Activated naive CD8-positive, alpha-beta T cell (primary cell): ENCODE results near the gene RASAL1.

Source experiments
- H3K27ac Mint-ChIP-seq: one replicate; pipeline ENCODE4 v1.8.0; 2021; ENCODE audit warnings: mixed read lengths
- H3K27me3 Mint-ChIP-seq: one replicate; pipeline ENCODE4 v1.8.0; 2021; ENCODE audit warnings: mixed read lengths
- H3K36me3 Mint-ChIP-seq: one replicate; pipeline ENCODE4 v1.8.0; 2021; ENCODE audit warnings: mixed read lengths
- H3K4me1 Mint-ChIP-seq: one replicate; pipeline ENCODE4 v1.8.0; 2021; ENCODE audit warnings: low read depth, mixed read lengths
- H3K4me3 Mint-ChIP-seq: one replicate; pipeline ENCODE4 v1.8.0; 2021; ENCODE audit warnings: mild to moderate bottlenecking, mixed read lengths
- H3K9me3 Mint-ChIP-seq: one replicate; pipeline ENCODE4 v1.8.0; 2021; ENCODE audit warnings: low read depth, mixed read lengths

Gene RASAL1

GRCh38 chr12:113167868-113168267 is 32.3 kb upstream of the RASAL1 start:
- Mint-ChIP-seq H3K27me3 (no peaks in the 10 kb centered on the region), H3K27ac (no peak overlapping the region), H3K4me3 (no peak overlapping the region), H3K36me3 (peaks cover 7% of the 10 kb centered on the region), H3K9me3 (no peaks in the 10 kb centered on the region), H3K4me1 (no peaks in the 10 kb centered on the region)

GRCh38 chr12:113165521-113166450 is 30.2 kb upstream of the RASAL1 start:
- no peak overlapping the region for H3K27ac Mint-ChIP-seq
- H3K4me3 Mint-ChIP-seq: no peak overlapping the region
- peaks cover 2% of the 10 kb centered on the region for H3K36me3 Mint-ChIP-seq
- H3K4me1 Mint-ChIP-seq: no peaks in the 10 kb centered on the region
- no peaks in the 10 kb centered on the region for H3K27me3 Mint-ChIP-seq
- no peaks in the 10 kb centered on the region for H3K9me3 Mint-ChIP-seq

- H3K4me3 Mint-ChIP-seq: no peak overlapping the region
- H3K4me1 Mint-ChIP-seq: no peaks in the 10 kb centered on the region
- H3K27ac Mint-ChIP-seq: no peak overlapping the region
- H3K27me3 Mint-ChIP-seq: no peaks in the 10 kb centered on the region
- no peaks in the 10 kb centered on the region for H3K9me3 Mint-ChIP-seq
- peaks cover 2% of the 10 kb centered on the region for H3K36me3 Mint-ChIP-seq
Measured at GRCh38 chr12:113164014-113164413, 28.5 kb upstream of the RASAL1 start.

GRCh38 chr12:113163030-113163360 is 27.4 kb upstream of the RASAL1 start:
- H3K36me3 Mint-ChIP-seq: peaks cover 2% of the 10 kb centered on the region
- H3K4me3 Mint-ChIP-seq: no peak overlapping the region
- H3K27ac Mint-ChIP-seq: no peak overlapping the region
- H3K27me3 Mint-ChIP-seq: no peaks in the 10 kb centered on the region
- no peaks in the 10 kb centered on the region for H3K4me1 Mint-ChIP-seq
- H3K9me3 Mint-ChIP-seq: no peaks in the 10 kb centered on the region

- no peak overlapping the region for H3K4me3 Mint-ChIP-seq
- H3K27ac Mint-ChIP-seq: no peak overlapping the region
- H3K4me1 Mint-ChIP-seq: no peaks in the 10 kb centered on the region
- no peaks in the 10 kb centered on the region for H3K9me3 Mint-ChIP-seq
- H3K27me3 Mint-ChIP-seq: no peaks in the 10 kb centered on the region
- H3K36me3 Mint-ChIP-seq: peaks cover 2% of the 10 kb centered on the region
Measured at GRCh38 chr12:113162102-113163029, 26.8 kb upstream of the RASAL1 start.

GRCh38 chr12:113161415-113162016 is 26.0 kb upstream of the RASAL1 start:
- Mint-ChIP-seq H3K36me3 (peaks cover 2% of the 10 kb centered on the region), H3K4me3 (no peak overlapping the region), H3K9me3 (no peaks in the 10 kb centered on the region), H3K27ac (no peak overlapping the region), H3K4me1 (peaks cover 5% of the 10 kb centered on the region), H3K27me3 (no peaks in the 10 kb centered on the region)

- Mint-ChIP-seq H3K36me3 (peaks cover 2% of the 10 kb centered on the region), H3K27ac (no peak overlapping the region), H3K27me3 (no peaks in the 10 kb centered on the region), H3K4me3 (no peak overlapping the region), H3K4me1 (peaks cover 11% of the 10 kb centered on the region), H3K9me3 (no peaks in the 10 kb centered on the region)
Measured at GRCh38 chr12:113159937-113160336, 24.4 kb upstream of the RASAL1 start.

GRCh38 chr12:113158439-113159203 is 23.1 kb upstream of the RASAL1 start:
- Mint-ChIP-seq H3K4me1 (peaks cover 17% of the 10 kb centered on the region), H3K27ac (no peak overlapping the region), H3K9me3 (no peaks in the 10 kb centered on the region), H3K4me3 (no peak overlapping the region), H3K27me3 (no peaks in the 10 kb centered on the region), H3K36me3 (peaks cover 2% of the 10 kb centered on the region)

GRCh38 chr12:113157218-113157859 is 21.8 kb upstream of the RASAL1 start:
- peak overlapping the region; percentile 54 for H3K27ac Mint-ChIP-seq
- H3K4me3 Mint-ChIP-seq: no peak overlapping the region
- H3K27me3 Mint-ChIP-seq: no peaks in the 10 kb centered on the region
- H3K9me3 Mint-ChIP-seq: no peaks in the 10 kb centered on the region
- peaks cover 2% of the 10 kb centered on the region for H3K36me3 Mint-ChIP-seq
- peaks cover 20% of the 10 kb centered on the region for H3K4me1 Mint-ChIP-seq

- Mint-ChIP-seq H3K4me3 (no peak overlapping the region), H3K27me3 (no peaks in the 10 kb centered on the region), H3K4me1 (peaks cover 24% of the 10 kb centered on the region), H3K9me3 (no peaks in the 10 kb centered on the region), H3K27ac (no peak overlapping the region), H3K36me3 (peaks cover 2% of the 10 kb centered on the region)
Measured at GRCh38 chr12:113155646-113156045, 20.1 kb upstream of the RASAL1 start.

- no peaks in the 10 kb centered on the region for H3K36me3 Mint-ChIP-seq
- H3K27ac Mint-ChIP-seq: no peak overlapping the region
- no peaks in the 10 kb centered on the region for H3K27me3 Mint-ChIP-seq
Measured at GRCh38 chr12:113155060-113155459, 19.5 kb upstream of the RASAL1 start.

GRCh38 chr12:113154351-113154973 is 18.9 kb upstream of the RASAL1 start:
- no peaks in the 10 kb centered on the region for H3K9me3 Mint-ChIP-seq
- peak overlapping the region; percentile 68 for H3K4me3 Mint-ChIP-seq
- no peak overlapping the region for H3K27ac Mint-ChIP-seq
- no peaks in the 10 kb centered on the region for H3K27me3 Mint-ChIP-seq
- peaks cover 24% of the 10 kb centered on the region for H3K4me1 Mint-ChIP-seq
- no peaks in the 10 kb centered on the region for H3K36me3 Mint-ChIP-seq

More at GRCh38 chr12:113155060-113155459, 19.5 kb upstream of the RASAL1 start:
- peaks cover 24% of the 10 kb centered on the region for H3K4me1 Mint-ChIP-seq
- no peaks in the 10 kb centered on the region for H3K9me3 Mint-ChIP-seq
- H3K4me3 Mint-ChIP-seq: no peak overlapping the region

- peak overlapping the region; percentile 54 for H3K27ac Mint-ChIP-seq
- H3K9me3 Mint-ChIP-seq: no peaks in the 10 kb centered on the region
- H3K4me1 Mint-ChIP-seq: peaks cover 24% of the 10 kb centered on the region
- H3K4me3 Mint-ChIP-seq: peak overlapping the region; percentile 71
- H3K27me3 Mint-ChIP-seq: no peaks in the 10 kb centered on the region
- H3K36me3 Mint-ChIP-seq: no peaks in the 10 kb centered on the region
Measured at GRCh38 chr12:113152835-113153814, 17.6 kb upstream of the RASAL1 start.
